Tongue (tissue), 2 donors: ENCODE measurements around the gene DGKD. TPM values are rescaled to one million over a fixed set of nuclear protein-coding genes. Genes with fewer than 3 reads are reported as not detected.

Source experiments
- DNase-seq: peaks from one replicate; pipeline ENCODE4 v3.0.0-alpha.2; 2015
- total RNA-seq: library from RNA; depleted of rRNA; stranded (reverse); fragments of >200 nt; gene quantifications from one replicate; pipeline ENCODE4 v1.2.3, GENCODE V29; 2014

DGKD gene
- total RNA-seq, 1 donor from 2014 or later = 51.7 TPM

DNA sequence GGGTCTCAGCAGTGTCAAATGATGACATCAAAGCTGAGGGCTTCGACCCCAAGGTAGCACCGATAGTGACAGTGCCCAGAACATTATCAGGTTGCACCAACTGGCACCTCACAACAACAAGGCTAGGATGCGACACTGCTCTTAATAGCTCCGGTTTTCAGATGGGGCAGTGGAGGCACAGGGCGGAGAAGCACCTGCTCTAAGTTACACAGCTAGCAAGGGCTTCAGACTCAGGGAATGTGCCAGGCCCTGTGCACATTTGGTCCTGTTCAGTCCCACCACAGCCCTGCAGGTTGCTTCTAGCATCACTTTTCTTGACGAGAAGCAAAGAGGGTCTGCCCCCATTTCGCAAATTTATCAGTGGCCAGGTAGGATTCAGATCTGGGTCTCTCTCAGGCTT is 74.1 kb downstream of the DGKD start:
- no peak for DNase-seq

DNA sequence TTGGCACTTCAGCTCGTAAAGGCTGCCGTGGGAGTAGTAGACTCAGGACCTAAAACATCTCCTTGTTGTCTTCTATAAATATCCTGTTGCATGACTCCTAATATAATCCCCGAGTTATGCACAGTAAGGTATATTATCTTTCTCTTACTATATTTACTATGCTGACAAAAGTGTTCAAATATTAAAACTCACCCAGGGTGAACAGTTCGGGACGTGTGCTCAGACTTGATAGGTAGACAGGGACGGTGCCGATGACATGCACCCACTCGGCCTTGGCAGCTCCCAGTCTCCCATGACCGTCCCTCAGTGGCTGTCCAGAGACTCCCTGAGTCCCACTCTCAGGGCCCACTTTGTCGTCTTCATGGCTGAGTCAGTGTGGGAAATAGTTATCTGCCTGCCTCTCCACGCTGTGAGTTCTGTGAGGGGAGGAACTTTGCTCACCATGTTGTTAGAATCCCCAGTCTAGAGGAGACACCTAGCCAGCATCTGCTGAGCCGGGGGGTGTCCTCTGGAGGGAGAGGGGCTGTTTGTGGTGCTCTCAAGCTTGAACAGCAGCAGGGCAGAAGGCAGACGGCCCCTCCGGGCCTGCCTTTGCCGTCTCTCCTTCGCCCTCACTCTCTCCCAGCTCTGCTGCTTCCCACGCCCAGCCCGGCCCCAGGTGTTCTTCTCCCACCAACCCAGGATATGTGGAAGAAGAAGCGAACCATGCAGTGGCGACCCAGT is 75.0 kb downstream of the DGKD start:
- DNase-seq = no peak

DNA sequence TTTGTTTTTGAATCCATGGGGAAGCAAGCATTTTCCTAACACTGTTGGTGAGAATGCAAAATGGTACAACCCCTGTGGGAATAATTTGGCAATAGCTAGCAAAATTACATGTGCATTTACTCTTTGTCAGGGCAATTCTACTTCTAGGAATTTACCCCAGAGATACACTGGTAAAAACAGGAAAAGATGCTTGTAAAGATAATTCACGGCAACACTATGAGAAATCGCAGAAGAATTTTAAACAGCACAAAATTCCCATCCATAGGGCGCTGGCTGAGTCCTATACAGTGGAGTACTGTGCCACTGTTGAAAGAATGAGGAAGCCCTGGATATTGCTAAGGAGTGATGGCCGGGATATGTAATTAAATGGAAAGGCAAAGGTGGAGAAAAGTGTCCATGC is 75.8 kb downstream of the DGKD start:
- DNase-seq = no peak

DNA sequence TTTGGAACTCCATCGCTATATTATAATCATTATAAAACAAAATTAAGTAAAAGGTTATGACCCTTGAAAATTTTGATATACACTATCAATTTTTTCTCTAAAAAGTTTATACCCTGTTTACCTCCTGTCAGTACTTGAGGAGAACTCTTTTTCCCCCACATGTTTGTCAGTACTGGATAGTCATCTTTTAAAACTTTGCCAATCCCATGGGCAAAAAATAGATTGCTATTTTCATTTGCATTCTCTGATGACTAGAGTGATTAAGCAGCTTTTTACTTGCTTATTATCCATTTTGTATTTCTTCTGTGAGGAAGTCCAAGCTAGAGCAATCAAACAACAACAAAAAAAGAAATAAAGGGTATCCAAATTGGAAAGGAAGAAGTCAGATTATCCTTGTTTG is 76.4 kb downstream of the DGKD start:
- DNase-seq = no peak

DNA sequence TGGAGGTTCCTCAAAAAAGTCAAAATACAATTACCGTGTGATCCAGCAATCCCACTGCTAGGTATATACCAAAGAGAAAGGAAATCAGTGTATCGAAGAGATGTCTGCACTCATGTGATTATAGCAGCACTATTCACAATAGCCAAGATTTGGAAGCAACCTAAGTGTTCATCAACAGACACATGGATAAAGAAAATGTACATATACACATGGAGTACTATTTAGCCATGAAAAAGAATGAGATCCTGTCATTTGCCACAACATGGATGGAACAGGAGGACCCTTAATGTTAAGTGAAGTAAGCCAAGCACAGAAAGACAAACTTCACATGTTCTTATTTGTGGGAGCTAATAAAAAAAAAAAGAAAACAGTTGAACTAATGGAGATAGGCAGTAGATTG is 78.7 kb downstream of the DGKD start:
- no peak for DNase-seq

DNA sequence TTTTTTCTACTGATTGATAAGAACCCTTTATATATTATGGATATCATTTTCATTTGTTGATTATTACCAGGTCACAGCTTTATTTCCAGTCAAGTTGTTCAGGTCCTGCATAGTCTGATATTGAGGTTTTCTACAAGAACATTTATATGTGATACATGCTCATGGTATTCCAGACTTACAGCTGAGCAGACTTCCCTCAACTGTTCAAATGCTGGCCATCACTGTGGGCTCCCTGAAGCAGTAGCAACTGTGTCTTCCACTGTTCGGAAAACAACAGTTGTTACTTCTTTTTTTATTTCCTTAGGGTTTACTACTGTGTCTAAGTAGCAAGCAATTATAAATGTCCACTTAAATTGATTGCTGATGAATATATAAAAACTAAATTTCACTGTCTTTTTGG is 79.5 kb downstream of the DGKD start:
- no peak for DNase-seq

DNA sequence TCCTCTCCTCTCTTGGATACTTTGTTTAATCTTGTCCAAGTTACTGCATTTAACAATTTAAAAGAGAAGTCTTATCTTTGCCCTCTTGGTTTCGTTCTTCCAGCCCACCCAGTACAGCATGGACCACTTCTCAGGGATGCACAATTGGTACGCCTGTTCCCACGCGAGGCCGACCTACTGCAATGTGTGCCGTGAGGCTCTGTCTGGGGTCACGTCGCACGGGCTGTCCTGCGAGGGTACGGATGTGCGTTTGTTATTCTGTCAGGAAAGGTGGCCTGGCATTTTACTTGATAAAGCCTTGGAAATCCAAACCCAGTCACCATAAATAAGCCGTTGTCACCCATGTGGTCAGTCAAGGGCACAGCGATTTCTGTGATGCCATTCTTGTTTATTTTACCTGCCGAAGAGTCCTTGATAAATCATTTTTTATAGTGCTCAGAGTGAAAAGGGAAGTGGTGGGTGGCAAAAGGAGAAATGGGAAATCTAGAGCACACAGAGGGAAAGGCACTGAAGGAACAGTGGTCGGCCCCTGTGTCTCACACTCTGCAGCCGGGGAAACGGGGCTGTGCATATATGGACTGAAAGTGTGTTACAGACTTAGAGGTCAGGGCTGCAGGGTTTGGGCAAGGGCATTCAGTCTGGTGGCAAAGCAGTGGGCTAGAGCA is 80.5 kb downstream of the DGKD start:
- DNase-seq = no peak

DNA sequence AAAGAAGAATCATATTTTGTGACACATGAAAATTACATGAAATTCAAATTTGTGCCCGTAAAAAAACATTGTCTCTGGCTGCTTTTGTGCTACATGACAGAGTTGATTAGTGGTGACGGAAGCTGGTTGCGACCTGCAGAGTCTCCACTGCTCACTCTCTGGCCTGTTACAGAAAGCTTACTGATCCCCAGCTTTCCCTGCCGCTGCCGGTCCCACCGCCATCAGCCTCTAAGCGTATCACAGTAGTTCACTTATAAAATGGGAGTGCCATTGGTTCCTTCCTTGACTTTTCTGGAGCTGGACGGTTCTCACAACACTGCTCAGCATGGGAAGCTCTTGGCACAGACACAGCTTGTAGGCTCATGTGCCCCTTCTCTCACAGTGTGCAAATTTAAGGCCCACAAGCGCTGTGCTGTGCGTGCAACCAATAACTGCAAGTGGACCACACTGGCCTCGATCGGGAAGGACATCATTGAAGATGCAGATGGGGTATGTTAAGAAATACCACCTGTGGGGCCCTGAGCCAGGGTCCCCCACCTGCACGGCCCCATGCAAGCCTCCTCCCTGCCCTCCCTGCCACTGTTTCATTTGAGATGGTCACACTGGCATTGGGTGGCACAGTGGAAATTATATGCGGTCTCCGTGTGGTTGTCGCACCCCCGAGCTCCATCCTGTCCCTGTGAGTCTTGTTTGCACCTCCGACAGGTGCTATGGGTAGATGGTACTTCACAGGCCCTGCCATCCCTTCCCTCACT is 81.3 kb downstream of the DGKD start:
- no peak for DNase-seq

DNA sequence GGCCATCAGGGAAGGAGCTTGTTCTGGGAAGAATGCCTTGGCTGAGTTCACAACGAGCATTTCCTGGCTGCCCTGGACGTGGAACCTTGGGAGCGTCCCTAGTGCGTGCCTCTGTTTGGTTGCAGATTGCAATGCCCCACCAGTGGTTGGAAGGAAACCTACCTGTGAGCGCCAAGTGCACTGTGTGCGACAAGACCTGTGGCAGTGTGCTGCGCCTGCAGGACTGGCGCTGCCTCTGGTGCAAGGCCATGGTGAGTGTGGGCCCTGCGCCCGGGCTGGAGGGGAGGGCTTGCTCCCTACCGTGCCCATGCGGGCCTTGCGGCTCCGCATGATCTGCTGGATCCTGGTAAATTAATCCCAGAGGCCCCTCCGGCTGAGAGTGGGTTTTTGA is 81.9 kb downstream of the DGKD start:
- no peak for DNase-seq

DNA sequence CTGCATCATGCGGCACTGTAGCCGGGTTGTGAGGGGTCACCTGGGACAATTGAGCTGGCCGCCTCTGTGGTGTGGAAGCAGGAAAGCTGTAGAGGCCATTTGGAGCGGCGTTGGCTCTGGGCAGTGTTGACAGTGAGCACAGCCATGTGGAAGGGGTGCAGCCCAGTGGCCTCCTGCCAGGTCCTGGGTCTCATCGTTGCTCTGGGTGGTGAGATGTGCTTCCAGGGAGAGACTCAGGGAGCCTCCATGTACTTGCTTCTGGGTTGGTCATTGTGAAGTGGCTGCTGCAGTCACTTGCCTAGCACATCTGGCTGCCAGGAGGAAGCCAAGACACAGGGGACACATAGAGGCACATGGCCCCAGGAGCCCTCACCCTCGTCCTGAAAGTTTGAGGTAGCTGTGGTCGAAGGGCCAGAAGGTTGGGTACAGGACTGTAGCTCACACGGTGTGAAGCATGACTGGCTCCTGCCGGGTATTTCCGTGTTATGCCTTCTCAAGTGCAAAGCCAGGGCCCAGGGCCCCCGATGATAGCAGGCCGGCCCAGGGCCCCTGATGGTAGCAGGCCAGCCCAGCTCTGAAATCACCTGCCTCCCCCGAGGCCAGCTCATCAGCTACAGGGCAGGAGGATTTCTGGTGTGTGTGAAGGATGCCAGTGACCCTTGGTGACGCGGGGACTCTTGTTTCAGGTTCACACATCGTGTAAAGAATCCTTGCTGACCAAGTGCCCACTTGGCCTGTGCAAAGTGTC is 82.6 kb downstream of the DGKD start:
- no peak for DNase-seq

DNA sequence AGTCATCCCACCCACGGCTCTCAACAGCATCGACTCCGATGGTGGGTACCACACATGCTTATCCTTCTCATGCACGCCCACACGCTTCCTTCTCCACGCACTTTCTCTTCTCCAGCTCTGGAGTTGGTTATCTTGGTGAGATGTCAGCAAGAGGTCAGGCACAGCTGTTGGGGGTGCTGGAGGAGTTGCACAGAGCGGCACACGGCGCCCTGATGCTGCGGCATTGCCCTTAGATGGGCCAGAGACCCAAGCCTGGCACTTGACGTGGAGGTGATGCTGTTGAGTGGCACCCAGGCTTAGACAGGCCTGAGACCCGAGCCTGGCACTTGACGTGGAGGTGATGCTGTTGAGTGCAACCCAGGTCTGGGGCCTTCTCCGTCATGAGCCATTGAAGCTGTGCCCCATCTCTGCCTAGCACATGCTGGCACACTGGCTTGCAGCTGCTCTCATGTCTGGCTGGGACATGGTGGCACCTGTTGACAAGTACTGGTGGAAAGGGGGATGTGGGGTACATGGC is 83.2 kb downstream of the DGKD start:
- no peak for DNase-seq

DNA sequence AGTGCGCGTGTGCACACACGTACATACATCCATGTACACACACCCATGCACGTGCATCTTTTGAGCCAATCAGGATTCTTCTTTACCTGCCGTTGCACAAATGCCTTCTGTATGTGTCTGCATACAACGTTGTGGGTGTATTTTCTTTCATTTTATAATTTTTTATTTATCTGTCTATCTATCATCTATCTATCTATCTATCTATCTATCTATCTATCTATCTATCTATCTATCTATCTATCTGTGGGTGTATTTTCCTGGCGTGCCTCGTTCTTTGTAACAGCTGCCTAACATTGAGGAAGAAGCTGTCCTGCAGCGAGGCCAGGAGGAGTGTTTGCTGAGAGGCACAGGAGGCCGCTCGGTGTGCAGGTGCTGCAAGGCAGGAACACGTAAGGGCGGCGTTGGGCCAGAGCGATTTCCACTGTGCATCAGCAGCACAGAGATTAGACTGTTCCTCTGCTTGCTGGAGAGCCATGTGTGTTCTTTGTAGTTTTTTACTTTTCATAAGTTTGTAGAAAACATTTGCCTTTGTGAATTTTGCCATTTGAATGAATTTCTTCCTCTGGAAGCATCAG is 84.4 kb downstream of the DGKD start:
- DNase-seq = no peak

DNA sequence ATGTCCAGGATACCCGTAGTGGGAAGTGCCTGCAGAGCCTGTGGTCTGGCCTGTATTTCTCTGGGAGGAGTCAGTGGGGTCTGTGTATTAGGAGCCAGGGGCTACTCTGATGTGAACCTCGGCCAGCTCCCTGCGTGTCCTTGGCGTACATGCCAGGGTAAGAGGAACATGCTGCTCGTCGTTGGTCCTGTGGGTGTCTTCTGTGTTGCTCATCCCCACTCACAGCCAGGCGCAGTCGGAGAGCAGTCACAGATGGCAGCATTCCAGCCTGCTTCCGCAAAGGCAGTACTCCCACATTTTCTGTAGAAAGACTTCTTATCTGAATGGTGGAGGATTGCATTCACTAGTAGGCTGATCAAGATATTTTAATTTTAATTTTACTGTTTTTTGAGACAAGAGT is 84.9 kb downstream of the DGKD start:
- no peak for DNase-seq

DNA sequence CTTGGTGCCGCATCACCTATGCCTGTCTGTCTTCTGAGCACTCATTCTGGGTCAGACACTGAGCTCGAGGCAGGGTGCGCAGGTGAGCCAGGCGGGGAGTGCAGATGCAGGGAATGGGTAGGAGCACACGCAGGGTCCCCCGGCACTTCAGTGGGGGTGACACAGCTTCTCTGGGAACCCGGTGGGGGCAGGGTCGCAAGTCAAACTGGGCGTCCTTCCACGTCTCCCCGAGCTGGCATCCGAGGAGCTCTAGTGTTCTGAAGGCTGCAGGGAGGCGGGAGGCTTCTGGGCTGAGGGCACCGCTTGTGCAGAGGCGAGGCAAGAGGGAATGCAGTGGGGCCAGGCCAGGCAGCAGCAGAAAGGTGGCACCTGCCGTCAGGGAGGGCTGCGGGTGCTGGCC is 86.0 kb downstream of the DGKD start:
- no peak for DNase-seq

DNA sequence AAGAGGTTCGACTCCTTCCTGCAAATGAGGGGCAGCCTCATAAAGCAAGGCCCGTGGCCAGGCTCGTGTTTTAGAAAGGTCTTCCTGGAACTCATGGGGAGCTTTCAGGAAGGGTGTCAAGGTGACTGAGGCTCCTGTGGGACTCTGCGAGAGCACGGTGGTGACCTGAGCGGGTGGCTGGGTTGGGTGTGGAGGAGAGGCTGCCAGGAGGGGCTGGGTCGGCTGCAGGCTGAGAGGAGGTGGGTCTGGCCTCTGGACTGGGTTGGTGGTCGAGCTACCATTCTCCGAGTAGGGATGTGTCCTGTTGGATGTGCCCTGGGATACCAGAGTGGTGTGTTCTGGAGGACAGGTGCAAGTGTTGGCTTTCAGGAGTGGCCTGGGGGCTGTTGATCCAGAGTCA is 86.4 kb downstream of the DGKD start:
- DNase-seq = no peak

DNA sequence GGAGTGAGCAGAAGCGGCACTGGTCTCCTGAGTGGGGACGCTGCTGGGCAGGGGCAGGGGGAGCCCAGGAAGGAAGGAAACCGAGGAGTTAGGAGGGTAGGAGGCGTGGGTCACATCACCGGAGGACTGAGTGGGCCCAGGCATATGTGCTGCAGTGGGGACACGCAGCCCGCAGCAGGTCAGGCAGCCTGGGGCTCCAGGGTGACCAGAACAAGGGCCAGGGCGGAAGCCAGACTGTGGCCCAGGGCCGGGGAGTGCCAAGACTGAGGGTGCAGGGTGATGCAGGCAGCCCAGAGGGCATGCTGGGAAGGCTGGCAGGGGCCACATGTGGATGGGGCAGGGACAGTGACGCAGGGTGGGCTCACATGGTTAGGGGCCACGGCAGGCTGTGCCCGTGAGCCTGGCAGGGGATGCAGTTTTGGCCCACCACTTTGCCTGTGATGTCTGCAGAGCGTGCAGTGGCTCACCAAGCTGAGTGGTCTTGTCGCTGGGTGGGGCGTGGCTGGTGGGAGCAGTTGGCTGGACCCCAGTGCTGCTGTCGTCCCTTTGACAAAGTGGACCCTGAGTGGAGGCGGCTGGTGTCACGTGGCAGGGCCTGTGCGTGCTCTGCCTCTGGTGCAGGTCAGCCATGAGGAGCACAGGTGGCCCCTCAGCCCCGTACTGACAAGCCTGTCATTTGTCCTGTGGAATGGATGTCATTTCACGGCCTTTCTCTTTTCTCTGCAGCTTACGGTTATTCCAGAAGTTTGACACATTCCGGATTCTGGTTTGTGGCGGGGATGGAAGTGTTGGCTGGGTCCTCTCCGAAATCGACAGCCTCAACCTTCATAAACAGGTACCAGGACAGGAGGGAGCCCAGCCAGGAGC is 87.1 kb downstream of the DGKD start:
- DNase-seq = no peak

DNA sequence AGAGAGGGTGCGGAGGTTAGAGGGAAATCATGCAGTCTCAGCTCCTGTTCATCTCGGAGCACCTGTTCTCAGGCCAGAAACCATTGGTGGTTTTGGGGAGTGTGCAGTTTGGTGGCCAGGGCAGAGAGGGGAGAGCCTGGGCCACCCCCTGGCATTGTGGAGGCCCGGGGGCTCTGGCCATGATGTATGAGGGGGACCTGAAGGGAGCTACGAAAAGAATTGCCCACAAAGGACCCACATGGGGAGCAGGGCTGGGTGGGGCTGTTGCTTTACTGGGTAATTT is 87.7 kb downstream of the DGKD start:
- no peak for DNase-seq

DNA sequence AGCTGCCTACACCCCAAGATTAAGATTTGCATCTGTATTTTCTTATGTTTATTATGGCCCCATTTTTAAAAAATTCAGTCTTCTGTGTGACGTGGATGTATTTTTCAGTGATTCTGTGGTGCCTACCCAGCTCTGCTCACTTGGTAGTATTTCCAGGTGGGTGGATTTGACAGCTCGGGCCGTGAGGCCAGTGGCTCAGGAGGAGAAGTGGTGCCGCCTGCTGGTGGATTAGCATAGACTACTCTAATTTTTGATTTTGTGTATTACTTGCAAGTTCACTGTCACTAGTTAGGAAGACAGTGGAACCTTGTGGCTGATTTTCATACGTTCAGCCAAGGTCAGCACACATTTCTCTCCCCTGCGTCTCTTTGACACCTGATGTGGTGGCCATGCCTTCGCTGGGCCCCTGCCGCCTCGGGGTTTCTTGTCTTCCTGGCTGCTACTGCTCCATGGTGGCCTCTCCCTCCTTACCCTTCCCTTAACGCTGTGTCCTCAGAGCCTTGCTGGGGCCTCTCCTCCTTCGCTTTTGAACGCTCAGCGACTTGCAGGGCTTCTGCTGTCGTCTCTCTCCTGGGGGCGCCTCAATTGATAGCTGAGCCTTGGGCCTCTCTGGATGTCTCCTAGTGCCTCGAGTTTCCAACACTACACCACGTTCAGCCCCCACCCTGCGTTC is 89.4 kb downstream of the DGKD start:
- peak; percentile 91 for DNase-seq

DNA sequence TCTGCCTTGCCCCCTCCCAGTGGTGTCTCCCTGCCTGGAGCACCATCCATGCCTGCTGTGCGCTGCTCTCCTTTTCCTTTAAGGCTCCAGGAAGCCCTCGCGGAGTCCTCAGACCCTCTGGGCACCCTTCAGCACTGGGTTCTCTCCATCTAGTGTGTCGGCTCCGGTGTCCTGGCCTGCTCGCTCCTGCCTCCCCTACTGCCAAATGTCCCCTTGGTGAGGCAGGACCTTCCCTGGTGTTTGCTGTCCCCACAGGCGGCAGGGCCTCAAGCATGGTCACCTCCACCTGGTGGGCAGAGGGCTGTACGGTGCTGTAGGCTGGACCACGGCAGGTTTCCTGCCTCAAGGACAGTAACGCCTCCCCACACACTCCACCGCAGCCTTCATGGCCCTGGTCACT is 90.2 kb downstream of the DGKD start:
- DNase-seq = no peak

DNA sequence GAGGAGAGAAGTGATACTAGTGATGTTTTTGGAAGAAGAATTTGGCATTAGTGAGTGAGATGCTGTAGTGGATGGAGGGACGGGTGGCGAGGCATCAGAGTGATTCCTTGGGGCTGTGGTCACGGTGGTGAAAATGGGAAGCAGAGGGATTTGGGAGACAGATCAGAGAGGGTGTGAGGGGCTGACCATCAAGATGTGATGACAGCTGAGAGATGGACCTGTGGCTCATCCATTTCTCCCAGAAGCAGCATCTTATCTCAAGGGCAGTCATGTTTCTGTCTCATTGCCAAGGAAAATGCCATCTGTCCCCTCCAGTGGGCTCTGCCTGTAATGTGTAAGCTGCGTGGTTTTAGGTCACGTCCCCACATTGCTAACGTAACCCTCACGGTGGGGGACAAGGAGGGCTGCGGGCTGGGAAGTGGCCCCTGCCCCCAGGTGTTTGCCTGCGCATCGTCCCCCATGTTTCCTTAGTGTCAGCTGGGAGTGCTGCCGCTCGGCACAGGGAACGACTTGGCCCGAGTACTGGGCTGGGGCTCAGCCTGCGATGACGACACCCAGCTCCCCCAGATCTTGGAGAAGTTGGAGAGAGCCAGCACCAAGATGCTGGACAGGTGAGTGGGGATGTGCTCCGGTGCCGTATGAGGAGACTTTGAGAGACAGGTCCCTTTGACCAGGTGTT is 91.0 kb downstream of the DGKD start:
- DNase-seq = no peak
